22Rv1 (cell line): ENCODE measurements around the gene CCDC28B.

Experiments used
- ZFX ChIP-seq: fragments of 450-650 bp; IDR thresholded peaks from 2 replicates; pipeline ENCODE4 v1.6.1; 2017; ENCODE audit warnings: antibody characterized with exemption, borderline replicate concordance
- TF ChIP-seq, protein P1 (sequence below): fragments of 450-650 bp; IDR thresholded peaks from 2 replicates; pipeline ENCODE4 v1.5.1; 2017; ENCODE audit warnings: mild to moderate bottlenecking

DNA sequence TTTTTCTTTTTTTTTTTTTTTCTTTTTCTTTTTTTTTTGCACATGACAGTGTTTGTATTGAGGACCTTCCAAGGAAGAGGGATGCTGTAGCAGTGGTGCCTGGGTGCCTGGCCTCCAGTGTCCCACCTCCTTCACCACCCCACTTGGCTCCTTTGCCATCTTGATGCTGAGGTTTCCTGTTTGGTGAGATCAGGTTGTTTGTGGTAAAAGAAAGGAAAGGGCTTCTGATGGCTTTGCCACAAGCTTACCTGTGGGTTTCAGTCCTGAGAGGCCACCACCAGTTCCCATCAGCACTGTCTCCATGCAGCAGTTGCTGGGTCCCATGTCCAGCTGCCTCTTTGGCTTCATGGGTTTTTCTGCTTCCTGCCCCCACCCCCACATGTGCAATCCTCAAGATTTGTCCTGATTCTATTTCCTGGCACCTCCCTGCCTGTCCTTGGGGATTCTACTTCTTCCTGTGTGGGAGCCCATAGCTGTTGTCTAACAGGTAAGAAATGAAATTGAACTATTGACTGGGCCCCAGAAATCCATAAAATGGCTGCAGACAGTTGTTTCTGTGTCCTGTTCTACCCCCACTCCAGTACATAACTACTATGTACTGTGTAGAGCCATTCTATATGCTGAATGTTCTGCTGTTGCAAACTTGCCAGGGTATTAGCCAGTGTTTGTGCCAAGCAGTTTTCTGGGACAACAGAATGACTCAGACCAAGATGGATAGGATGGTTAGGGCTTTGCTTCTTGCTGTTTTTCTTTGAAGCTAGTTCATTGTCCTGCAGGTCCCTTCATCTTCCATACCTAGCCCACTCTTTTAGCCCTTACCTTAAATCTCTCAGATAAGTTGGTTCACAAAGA is 4.2 kb upstream of the CCDC28B start:
- TF ChIP-seq, protein P1, sequence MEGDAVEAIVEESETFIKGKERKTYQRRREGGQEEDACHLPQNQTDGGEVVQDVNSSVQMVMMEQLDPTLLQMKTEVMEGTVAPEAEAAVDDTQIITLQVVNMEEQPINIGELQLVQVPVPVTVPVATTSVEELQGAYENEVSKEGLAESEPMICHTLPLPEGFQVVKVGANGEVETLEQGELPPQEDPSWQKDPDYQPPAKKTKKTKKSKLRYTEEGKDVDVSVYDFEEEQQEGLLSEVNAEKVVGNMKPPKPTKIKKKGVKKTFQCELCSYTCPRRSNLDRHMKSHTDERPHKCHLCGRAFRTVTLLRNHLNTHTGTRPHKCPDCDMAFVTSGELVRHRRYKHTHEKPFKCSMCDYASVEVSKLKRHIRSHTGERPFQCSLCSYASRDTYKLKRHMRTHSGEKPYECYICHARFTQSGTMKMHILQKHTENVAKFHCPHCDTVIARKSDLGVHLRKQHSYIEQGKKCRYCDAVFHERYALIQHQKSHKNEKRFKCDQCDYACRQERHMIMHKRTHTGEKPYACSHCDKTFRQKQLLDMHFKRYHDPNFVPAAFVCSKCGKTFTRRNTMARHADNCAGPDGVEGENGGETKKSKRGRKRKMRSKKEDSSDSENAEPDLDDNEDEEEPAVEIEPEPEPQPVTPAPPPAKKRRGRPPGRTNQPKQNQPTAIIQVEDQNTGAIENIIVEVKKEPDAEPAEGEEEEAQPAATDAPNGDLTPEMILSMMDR: no peak
- TF ChIP-seq ZFX: no peak
